Naive thymus-derived CD8-positive, alpha-beta T cell (primary cell): ENCODE measurements around the gene SHCBP1L. TPM values are rescaled to one million over a fixed set of nuclear protein-coding genes. Genes with fewer than 3 reads are reported as not detected.

ENCODE experiments used
- ATAC-seq, 2 donors: fragments of 150-1000 bp; cut with Tn5 transposase in 1 of 2; sonication (Bioruptor Pico), chemical (Tn5 transposase) in 1 of 2; 1 replicate in 1 of 2; 2 replicates in 1 of 2; pipeline ENCODE4 v1.10.0; 2021; ENCODE audit warnings: mild to moderate bottlenecking in 2 of 2, moderate library complexity in 2 of 2
- POLR2A ChIA-PET: fragments of 350-600 bp; sonication (Branson Sonifier 250); formaldehyde crosslinking; loops from one replicate; lab custom pipeline; 2021; ENCODE audit warnings: antibody characterized with exemption; lab: Charles Lee
- DNase-seq, 10 donors: peaks; one replicate each; pipeline versions ENCODE4 v3.0.0 to v3.0.0-alpha.2; 2020 to 2022
- H3K27ac Mint-ChIP-seq, 10 donors: one replicate each; pipeline ENCODE4 v1.8.0; 2020 to 2022; ENCODE audit warnings: mild to moderate bottlenecking in 10 of 10, mixed read lengths in 10 of 10, moderate library complexity in 4 of 10, inconsistent platforms in 1 of 10
- H3K27me3 Mint-ChIP-seq, 5 donors: one replicate each; pipeline ENCODE4 v1.8.0; 2021 to 2022; ENCODE audit warnings: mixed read lengths in 5 of 5
- H3K36me3 Mint-ChIP-seq, 3 donors: one replicate each; pipeline ENCODE4 v1.8.0; 2020 to 2022; ENCODE audit warnings: mixed read lengths in 3 of 3, mild to moderate bottlenecking in 2 of 3, inconsistent platforms in 1 of 3
- H3K4me1 Mint-ChIP-seq, 4 donors: one replicate each; pipeline ENCODE4 v1.8.0; 2021 to 2022; ENCODE audit warnings: mixed read lengths in 4 of 4
- H3K4me3 Mint-ChIP-seq, 10 donors: one replicate each; pipeline ENCODE4 v1.8.0; 2020 to 2022; ENCODE audit warnings: mild to moderate bottlenecking in 10 of 10, mixed read lengths in 10 of 10, moderate library complexity in 6 of 10, inconsistent platforms in 1 of 10
- H3K9me3 Mint-ChIP-seq, 9 donors: one replicate each; pipeline ENCODE4 v1.8.0; 2020 to 2022; ENCODE audit warnings: mixed read lengths in 9 of 9, mild to moderate bottlenecking in 3 of 9, inconsistent platforms in 1 of 9, moderate library complexity in 1 of 9
- polyA plus RNA-seq, 3 donors: library from polyadenylated mRNA; unstranded; fragments of 300-500 nt; fragmentation: Illumina TruSeq; gene quantifications; one replicate each; pipeline ENCODE4 v1.2.3, GENCODE V29; 2021
- total RNA-seq, 8 experiments: library from RNA in 2 of 8; stranded (reverse) in 2 of 8; gene quantifications; one replicate each; pipeline ENCODE4 v1.2.3 and lab custom pipeline; 2021 to 2026

Gene SHCBP1L
- total and polyA plus RNA-seq, 5 experiments from 2014 or later, result not detected

GRCh38 chr1:182877331-182877730 lies 75.6 kb downstream of the SHCBP1L start:
- Mint-ChIP-seq H3K4me1 (peaks cover 0 to 23% (median 12%) of the 10 kb centered on the region in 4 donors), H3K27ac (peak overlapping the region in 2 of 10 donors; percentile 24 to 53), H3K9me3 (no peaks in the 10 kb centered on the region), H3K4me3 (no peak overlapping the region), H3K36me3 (peaks cover 38 to 100% (median 64%) of the 10 kb centered on the region in 3 donors), H3K27me3 (no peaks in the 10 kb centered on the region)
- DNase-seq, result no peak
- no peak for ATAC-seq
- POLR2A ChIA-PET, result no interaction called here

GRCh38 chr1:182875889-182876288 lies 77.1 kb downstream of the SHCBP1L start:
- POLR2A ChIA-PET, result no interaction called here
- no peak overlapping the region for H3K4me3 Mint-ChIP-seq
- H3K4me1 Mint-ChIP-seq, result peaks cover 0 to 23% (median 14%) of the 10 kb centered on the region in 4 donors
- no peak for ATAC-seq
- peaks cover 27 to 100% (median 50%) of the 10 kb centered on the region in 3 donors for H3K36me3 Mint-ChIP-seq
- H3K27ac Mint-ChIP-seq, result peak overlapping the region in 4 of 10 donors; percentile 6 to 18 (median 14)
- no peak for DNase-seq
- no peaks in the 10 kb centered on the region for H3K9me3 Mint-ChIP-seq
- H3K27me3 Mint-ChIP-seq, result no peaks in the 10 kb centered on the region

GRCh38 chr1:182872881-182873280 lies 80.1 kb downstream of the SHCBP1L start:
- ATAC-seq, result no peak
- Mint-ChIP-seq H3K4me1 (peaks cover 0 to 23% (median 12%) of the 10 kb centered on the region in 4 donors), H3K4me3 (no peak overlapping the region), H3K9me3 (no peaks in the 10 kb centered on the region), H3K27ac (peak overlapping the region in 8 of 10 donors; percentile 2 to 69 (median 32)), H3K36me3 (peaks cover 23 to 96% (median 30%) of the 10 kb centered on the region in 3 donors), H3K27me3 (no peaks in the 10 kb centered on the region)
- POLR2A ChIA-PET, result interaction anchor here (1.3 kb wide), 1 partner anchor 33 kb away, joined by 5 read pairs; no protein-coding TSS in a partner anchor
- no peak for DNase-seq

GRCh38 chr1:182869241-182869666 lies 83.7 kb downstream of the SHCBP1L start:
- Mint-ChIP-seq H3K9me3 (no peaks in the 10 kb centered on the region), H3K27ac (peak overlapping the region in 3 of 10 donors; percentile 11 to 40 (median 34)), H3K4me1 (peaks cover 0 to 25% (median 12%) of the 10 kb centered on the region in 4 donors), H3K4me3 (no peak overlapping the region), H3K36me3 (peaks cover 8 to 96% (median 31%) of the 10 kb centered on the region in 3 donors), H3K27me3 (no peaks in the 10 kb centered on the region)
- DNase-seq, result peak in 4 of 10 donors; percentile 13 to 19 (median 17)
- no peak for ATAC-seq
- POLR2A ChIA-PET, result no interaction called here

- DNase-seq (no peak), ATAC-seq (no peak)
- Mint-ChIP-seq H3K4me1 (peaks cover 0 to 13% (median 10%) of the 10 kb centered on the region in 4 donors), H3K27ac (peak overlapping the region in 3 of 10 donors; percentile 0 to 53 (median 25)), H3K27me3 (no peaks in the 10 kb centered on the region), H3K36me3 (peaks cover 7 to 92% (median 31%) of the 10 kb centered on the region in 3 donors), H3K4me3 (no peak overlapping the region), H3K9me3 (no peaks in the 10 kb centered on the region)
- POLR2A ChIA-PET, result no interaction called here
These were observed 85.1 kb downstream of the SHCBP1L start for GRCh38 chr1:182867861-182868260.

- ATAC-seq (no peak), DNase-seq (no peak)
- Mint-ChIP-seq H3K27ac (peak overlapping the region in 3 of 10 donors; percentile 34 to 66 (median 53)), H3K4me1 (peaks cover 2 to 23% (median 14%) of the 10 kb centered on the region in 4 donors), H3K36me3 (peaks cover 0 to 94% (median 49%) of the 10 kb centered on the region in 3 donors), H3K27me3 (no peaks in the 10 kb centered on the region), H3K4me3 (peak overlapping the region in 1 of 10 donors; percentile 22), H3K9me3 (no peaks in the 10 kb centered on the region)
- POLR2A ChIA-PET, result no interaction called here
These were observed 89.0 kb downstream of the SHCBP1L start for GRCh38 chr1:182863940-182864339.

- ATAC-seq (no peak), DNase-seq (no peak)
- Mint-ChIP-seq H3K9me3 (no peaks in the 10 kb centered on the region), H3K27ac (peak overlapping the region in 3 of 10 donors; percentile 0 to 22 (median 17)), H3K4me1 (peaks cover 2 to 28% (median 14%) of the 10 kb centered on the region in 4 donors), H3K4me3 (no peak overlapping the region), H3K27me3 (no peaks in the 10 kb centered on the region), H3K36me3 (peaks cover 4 to 94% (median 60%) of the 10 kb centered on the region in 3 donors)
- POLR2A ChIA-PET, result no interaction called here
These were observed 90.1 kb downstream of the SHCBP1L start for GRCh38 chr1:182862827-182863226.

GRCh38 chr1:182861994-182862393 lies 91.0 kb downstream of the SHCBP1L start:
- Mint-ChIP-seq H3K4me3 (no peak overlapping the region), H3K27ac (peak overlapping the region in 2 of 10 donors; percentile 0 to 22), H3K9me3 (no peaks in the 10 kb centered on the region), H3K4me1 (peaks cover 2 to 28% (median 14%) of the 10 kb centered on the region in 4 donors), H3K36me3 (peaks cover 4 to 94% (median 55%) of the 10 kb centered on the region in 3 donors), H3K27me3 (no peaks in the 10 kb centered on the region)
- ATAC-seq (no peak), DNase-seq (no peak)
- POLR2A ChIA-PET, result no interaction called here

- peaks cover 4 to 94% (median 55%) of the 10 kb centered on the region in 3 donors for H3K36me3 Mint-ChIP-seq
- no peaks in the 10 kb centered on the region for H3K27me3 Mint-ChIP-seq
- H3K4me1 Mint-ChIP-seq, result peaks cover 2 to 29% (median 12%) of the 10 kb centered on the region in 4 donors
- no peaks in the 10 kb centered on the region for H3K9me3 Mint-ChIP-seq
- no peak for ATAC-seq
- H3K4me3 Mint-ChIP-seq, result no peak overlapping the region
- POLR2A ChIA-PET, result no interaction called here
- DNase-seq, result no peak
- peak overlapping the region in 2 of 10 donors; percentile 56 to 84 for H3K27ac Mint-ChIP-seq
These were observed 92.3 kb downstream of the SHCBP1L start for GRCh38 chr1:182860658-182861057.

GRCh38 chr1:182857212-182857611 lies 95.8 kb downstream of the SHCBP1L start:
- peaks cover 4 to 99% (median 56%) of the 10 kb centered on the region in 3 donors for H3K36me3 Mint-ChIP-seq
- no peaks in the 10 kb centered on the region for H3K9me3 Mint-ChIP-seq
- no peak overlapping the region for H3K4me3 Mint-ChIP-seq
- no peak overlapping the region for H3K27ac Mint-ChIP-seq
- POLR2A ChIA-PET, result no interaction called here
- peaks cover 0 to 29% (median 4%) of the 10 kb centered on the region in 4 donors for H3K4me1 Mint-ChIP-seq
- ATAC-seq (no peak), DNase-seq (no peak)
- no peaks in the 10 kb centered on the region for H3K27me3 Mint-ChIP-seq

- Mint-ChIP-seq H3K9me3 (no peaks in the 10 kb centered on the region), H3K36me3 (peaks cover 4 to 100% (median 53%) of the 10 kb centered on the region in 3 donors), H3K27me3 (no peaks in the 10 kb centered on the region), H3K27ac (no peak overlapping the region), H3K4me1 (peaks cover 2 to 26% (median 4%) of the 10 kb centered on the region in 4 donors), H3K4me3 (no peak overlapping the region)
- ATAC-seq (no peak), DNase-seq (no peak)
- POLR2A ChIA-PET, result no interaction called here
These were observed 97.1 kb downstream of the SHCBP1L start for GRCh38 chr1:182855911-182856310.

- H3K36me3 Mint-ChIP-seq, result peaks cover 0 to 100% (median 43%) of the 10 kb centered on the region in 3 donors
- peak overlapping the region in 3 of 10 donors; percentile 13 to 43 (median 43) for H3K27ac Mint-ChIP-seq
- POLR2A ChIA-PET, result no interaction called here
- no peaks in the 10 kb centered on the region for H3K9me3 Mint-ChIP-seq
- H3K4me3 Mint-ChIP-seq, result no peak overlapping the region
- H3K27me3 Mint-ChIP-seq, result no peaks in the 10 kb centered on the region
- peaks cover 17 to 46% (median 37%) of the 10 kb centered on the region in 4 donors for H3K4me1 Mint-ChIP-seq
- DNase-seq, result no peak
- ATAC-seq, result no peak
These were observed 101.1 kb downstream of the SHCBP1L start for GRCh38 chr1:182851825-182852224.

- Mint-ChIP-seq H3K9me3 (no peaks in the 10 kb centered on the region), H3K4me3 (peak overlapping the region in 1 of 10 donors; percentile 10), H3K27ac (peak overlapping the region in 1 of 10 donors; percentile 56), H3K27me3 (no peaks in the 10 kb centered on the region), H3K36me3 (peaks cover 5 to 100% (median 35%) of the 10 kb centered on the region in 3 donors), H3K4me1 (peaks cover 19 to 56% (median 49%) of the 10 kb centered on the region in 4 donors)
- POLR2A ChIA-PET, result no interaction called here
- DNase-seq, result no peak
- no peak for ATAC-seq
These were observed 102.6 kb downstream of the SHCBP1L start for GRCh38 chr1:182850319-182850718.
